ENCODE data around the gene LRFN2.

The LRFN2 gene

DNA sequence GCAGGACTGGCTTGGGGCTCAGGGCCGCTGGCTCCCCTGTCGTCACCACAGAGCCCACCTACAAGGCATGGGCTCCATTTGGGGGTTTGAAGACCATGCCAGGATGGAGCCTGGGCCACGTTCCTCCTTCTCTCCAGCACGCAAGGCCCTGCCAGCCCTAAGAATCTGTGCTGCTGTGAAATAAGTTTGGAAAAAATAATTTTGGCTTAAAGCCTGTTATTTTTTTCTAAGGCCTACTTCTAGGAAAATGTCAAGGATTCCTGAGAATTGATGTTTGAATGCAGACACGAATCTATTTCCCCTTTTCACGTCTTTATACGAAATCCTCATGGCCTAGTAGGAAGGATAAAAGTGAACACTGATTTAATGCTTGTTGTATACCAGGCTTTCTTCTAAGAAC, 107.5 kb downstream of the LRFN2 start:
- H3K27me3 Mint-ChIP-seq = peaks cover 10% of the 10 kb centered on the region

DNA sequence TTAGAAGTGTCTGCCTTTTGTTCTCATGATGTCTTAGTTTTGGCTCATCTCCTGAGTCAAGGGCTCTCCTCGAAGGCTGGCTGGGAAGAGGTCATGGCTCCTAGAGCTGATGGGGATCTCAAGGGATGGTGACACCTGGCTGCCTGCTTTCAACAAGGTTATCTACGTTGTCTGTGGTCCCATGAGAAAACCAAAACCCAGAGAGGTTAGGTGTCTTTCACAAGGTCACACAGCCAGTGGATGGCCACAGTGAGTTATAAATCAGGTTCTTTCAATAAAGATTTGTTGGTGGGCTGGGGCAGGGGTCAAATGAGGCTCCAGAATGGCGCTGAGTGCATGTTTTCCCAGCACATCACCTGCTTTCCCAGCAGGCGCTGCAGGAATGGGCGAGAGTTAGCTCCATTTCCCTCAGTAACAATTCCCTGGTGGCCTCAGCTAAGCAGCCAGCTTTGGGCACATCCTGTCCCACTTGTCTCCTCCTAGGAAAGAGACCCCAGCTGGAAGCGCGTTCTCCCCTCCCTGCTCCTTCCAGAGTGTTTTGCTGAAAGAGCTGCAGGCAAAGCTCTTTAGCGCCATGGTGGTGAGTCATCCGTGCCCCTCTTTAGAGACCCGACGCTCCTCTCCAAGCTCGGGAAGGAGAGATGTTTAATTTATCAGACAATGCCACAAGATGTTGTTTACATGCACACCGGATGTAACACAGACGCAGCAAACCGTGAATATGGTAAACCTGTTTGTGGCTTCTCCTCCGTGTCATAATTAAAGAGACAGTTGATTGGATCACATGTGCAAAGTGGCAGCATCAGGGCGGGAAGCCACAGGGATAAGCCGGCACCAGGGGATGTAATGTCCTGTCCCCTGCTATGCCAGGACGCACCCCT, 109.7 kb downstream of the LRFN2 start:
- no peak overlapping the region for H3K27ac Mint-ChIP-seq
- peaks cover 4% of the 10 kb centered on the region for H3K4me1 Mint-ChIP-seq
- no peak overlapping the region for H3K4me3 Mint-ChIP-seq
- no peaks in the 10 kb centered on the region for H3K9me3 Mint-ChIP-seq
- DNase-seq (ENCODE audit: low spot score in 2 of 2) (no peak), ATAC-seq (ENCODE audit: low read depth) (no peak)
- no peaks in the 10 kb centered on the region for H3K36me3 Mint-ChIP-seq
- H3K27me3 Mint-ChIP-seq = peaks cover 12% of the 10 kb centered on the region

More for the DNA sequence above, 107.5 kb downstream of the LRFN2 start:
- Mint-ChIP-seq H3K4me3 (no peak overlapping the region), H3K27ac (no peak overlapping the region), H3K36me3 (no peaks in the 10 kb centered on the region), H3K4me1 (peaks cover 4% of the 10 kb centered on the region), H3K9me3 (no peaks in the 10 kb centered on the region)
- DNase-seq (ENCODE audit: low spot score in 2 of 2) (no peak), ATAC-seq (ENCODE audit: low read depth) (no peak)

DNA sequence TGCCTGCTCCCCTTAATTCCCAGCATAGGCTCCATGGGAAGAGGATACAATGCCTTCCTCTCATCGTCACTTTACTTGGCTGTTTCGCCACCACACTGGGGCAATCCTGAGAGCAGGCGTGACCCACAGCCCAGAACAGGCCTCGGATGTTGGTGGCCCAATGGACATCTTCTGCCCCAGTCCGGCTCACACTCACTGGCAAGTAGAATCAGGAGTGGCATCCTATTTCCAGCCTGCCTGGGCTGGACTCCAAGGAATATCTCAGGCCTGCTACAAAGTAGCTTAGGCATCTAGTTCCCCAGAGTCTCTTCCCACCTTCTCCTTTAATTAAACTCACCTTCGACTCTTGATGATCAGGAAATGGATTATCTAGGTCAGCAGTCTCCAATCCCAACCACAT, 110.5 kb downstream of the LRFN2 start:
- peaks cover 4% of the 10 kb centered on the region for H3K4me1 Mint-ChIP-seq
- H3K36me3 Mint-ChIP-seq = no peaks in the 10 kb centered on the region
- DNase-seq (ENCODE audit: low spot score in 2 of 2) (no peak), ATAC-seq (ENCODE audit: low read depth) (no peak)
- H3K27ac Mint-ChIP-seq = no peak overlapping the region
- H3K4me3 Mint-ChIP-seq = no peak overlapping the region
- H3K27me3 Mint-ChIP-seq = peaks cover 12% of the 10 kb centered on the region
- no peaks in the 10 kb centered on the region for H3K9me3 Mint-ChIP-seq

DNA sequence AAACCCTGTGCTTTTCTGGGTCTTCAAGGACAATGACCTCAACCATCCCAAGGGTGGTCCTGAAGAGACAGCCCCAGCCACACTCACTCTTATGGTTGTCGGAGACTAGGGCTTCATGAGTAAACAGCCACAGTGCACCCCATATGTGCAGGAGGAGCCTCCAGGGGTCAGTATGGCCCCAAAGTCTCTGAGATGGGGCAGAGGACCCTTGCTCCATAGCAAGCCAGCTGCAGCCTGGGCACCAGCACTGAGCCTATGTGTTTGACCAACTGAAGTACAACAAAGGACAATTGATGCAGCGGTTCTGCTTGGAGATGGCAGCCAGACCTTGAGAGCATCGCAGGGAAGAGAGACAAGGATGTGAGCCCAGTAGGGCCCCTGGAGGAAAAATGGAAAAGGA, 112.2 kb downstream of the LRFN2 start:
- Mint-ChIP-seq H3K9me3 (no peaks in the 10 kb centered on the region), H3K36me3 (no peaks in the 10 kb centered on the region), H3K27me3 (peaks cover 12% of the 10 kb centered on the region), H3K4me3 (no peak overlapping the region), H3K27ac (no peak overlapping the region), H3K4me1 (peaks cover 4% of the 10 kb centered on the region)
- no peak for ATAC-seq (ENCODE audit: low read depth)
- no peak for DNase-seq (ENCODE audit: low spot score in 2 of 2)

DNA sequence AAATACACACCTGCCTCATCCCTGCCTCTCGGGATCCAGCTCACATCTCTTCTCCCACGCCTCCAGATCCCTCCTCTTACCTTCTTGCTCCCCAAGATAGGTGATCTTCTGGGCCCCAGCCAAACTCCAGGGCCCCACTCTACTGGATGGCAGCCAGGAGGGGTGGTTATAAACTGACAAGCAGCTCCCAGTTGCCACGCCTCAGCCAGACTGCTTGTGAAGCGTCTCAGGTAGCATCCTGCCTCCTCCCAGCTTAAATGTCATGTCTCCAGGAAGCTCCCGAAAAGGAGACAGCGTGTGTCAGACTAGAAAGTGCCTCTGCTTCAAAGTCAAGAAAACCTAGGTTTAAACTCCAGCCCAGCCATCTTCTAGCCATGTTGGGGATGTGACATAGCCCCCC, 114.1 kb downstream of the LRFN2 start:
- peaks cover 3% of the 10 kb centered on the region for H3K4me1 Mint-ChIP-seq
- ATAC-seq (ENCODE audit: low read depth) = no peak

DNA sequence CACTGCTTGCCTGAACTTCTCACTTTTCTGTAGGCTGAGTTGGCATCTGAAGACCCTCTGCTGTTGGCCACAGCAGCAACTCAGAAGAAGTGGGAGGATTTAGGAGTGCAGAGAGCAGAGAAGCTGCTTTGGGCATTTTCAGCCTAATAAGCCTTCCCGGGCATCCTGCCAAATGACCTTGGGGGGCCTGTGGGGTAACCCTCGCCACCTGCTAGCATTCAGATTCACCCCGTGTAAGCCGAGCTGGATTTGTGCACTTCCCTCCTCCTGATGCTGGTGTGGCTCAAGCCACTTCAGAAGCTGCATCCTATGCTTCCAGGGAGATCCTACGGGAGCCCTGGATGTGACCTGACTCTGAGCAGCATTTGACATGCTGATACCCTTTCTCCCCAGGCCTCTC, 114.8 kb downstream of the LRFN2 start:
- Mint-ChIP-seq H3K4me1 (no peaks in the 10 kb centered on the region), H3K27ac (no peak overlapping the region), H3K4me3 (no peak overlapping the region), H3K27me3 (peaks cover 11% of the 10 kb centered on the region), H3K36me3 (no peaks in the 10 kb centered on the region), H3K9me3 (no peaks in the 10 kb centered on the region)
- ATAC-seq (ENCODE audit: low read depth) = no peak
- DNase-seq (ENCODE audit: low spot score in 2 of 2) = no peak

More for the DNA sequence above, 114.1 kb downstream of the LRFN2 start:
- no peak for DNase-seq (ENCODE audit: low spot score in 2 of 2)
- Mint-ChIP-seq H3K27ac (no peak overlapping the region), H3K9me3 (no peaks in the 10 kb centered on the region), H3K4me3 (no peak overlapping the region), H3K27me3 (peaks cover 12% of the 10 kb centered on the region), H3K36me3 (no peaks in the 10 kb centered on the region)

DNA sequence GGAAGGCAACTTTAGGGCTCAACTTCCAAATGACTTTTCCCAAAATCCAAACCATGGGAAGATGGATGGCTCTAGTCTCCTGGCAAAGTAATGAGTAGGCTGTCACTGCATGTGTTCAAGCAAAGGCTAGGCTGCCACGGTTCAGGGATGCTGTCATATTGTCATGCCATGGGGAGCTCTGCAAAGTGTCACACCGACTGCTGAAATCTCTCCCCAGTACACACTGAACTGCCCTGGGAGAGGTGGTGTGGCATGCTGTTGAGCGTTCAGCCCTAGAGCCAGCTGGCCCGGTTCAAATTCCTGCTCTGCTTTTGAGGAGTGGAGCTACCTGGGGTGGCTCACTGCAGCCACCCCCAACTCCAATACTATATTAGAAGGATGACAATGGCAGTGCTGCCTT, 115.9 kb downstream of the LRFN2 start:
- Mint-ChIP-seq H3K4me3 (no peak overlapping the region), H3K9me3 (no peaks in the 10 kb centered on the region), H3K4me1 (no peaks in the 10 kb centered on the region), H3K27ac (no peak overlapping the region), H3K27me3 (peaks cover 11% of the 10 kb centered on the region), H3K36me3 (no peaks in the 10 kb centered on the region)
- no peak for ATAC-seq (ENCODE audit: low read depth)
- DNase-seq (ENCODE audit: low spot score in 2 of 2) = no peak

DNA sequence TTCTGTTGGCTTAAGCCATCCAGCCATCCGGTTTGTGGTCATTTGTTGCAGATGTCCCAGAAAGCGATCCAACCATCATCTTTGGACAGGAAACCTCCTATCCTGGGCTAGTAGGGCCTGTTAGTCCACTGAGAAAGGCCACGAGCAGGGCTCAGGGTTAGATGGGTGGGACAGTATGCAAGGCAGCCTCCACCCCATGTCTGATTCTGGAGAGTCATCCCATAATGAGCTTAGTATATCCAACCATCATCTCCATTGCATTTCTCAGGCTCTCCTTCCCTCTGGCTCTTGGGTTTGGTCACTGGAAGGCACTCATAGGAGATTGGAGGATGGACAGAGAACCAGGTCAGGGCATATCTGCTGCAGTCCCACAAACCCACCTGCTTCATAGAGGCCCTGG, 117.8 kb downstream of the LRFN2 start:
- Mint-ChIP-seq H3K36me3 (no peaks in the 10 kb centered on the region), H3K4me3 (no peak overlapping the region)
- no peak for DNase-seq (ENCODE audit: low spot score in 2 of 2)

DNA sequence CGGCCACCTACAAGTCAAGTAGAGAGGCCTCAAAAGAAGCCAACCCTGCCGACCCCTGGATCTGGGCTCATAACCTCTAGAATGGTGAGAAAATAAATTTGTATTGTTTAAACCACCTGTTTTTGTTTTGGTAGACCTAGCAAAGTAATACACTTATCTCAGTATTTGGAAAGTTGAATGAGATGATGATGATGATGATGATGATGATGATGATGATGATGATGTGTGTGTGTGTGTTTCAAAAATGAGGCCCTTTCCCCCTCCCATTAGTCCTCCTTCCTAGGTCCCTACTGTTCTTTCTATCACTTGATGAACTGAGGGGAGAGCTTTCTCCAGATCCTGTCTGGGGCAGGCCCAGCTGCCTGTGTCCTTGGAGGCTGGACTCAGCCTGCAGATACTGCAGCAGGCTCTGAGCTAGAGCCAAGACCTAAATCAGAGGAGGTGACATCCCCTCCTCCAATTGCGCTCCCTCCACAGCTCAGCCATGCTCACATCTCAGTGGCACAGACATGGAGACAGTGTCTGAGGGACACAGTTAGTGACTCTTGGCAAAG, 120.1 kb downstream of the LRFN2 start:
- Mint-ChIP-seq H3K4me1 (no peaks in the 10 kb centered on the region), H3K9me3 (no peaks in the 10 kb centered on the region), H3K27me3 (peaks cover 4% of the 10 kb centered on the region), H3K27ac (no peak overlapping the region), H3K36me3 (no peaks in the 10 kb centered on the region), H3K4me3 (no peak overlapping the region)
- ATAC-seq (ENCODE audit: low read depth) = no peak
- DNase-seq (ENCODE audit: low spot score in 2 of 2) = no peak

More for the DNA sequence above, 117.8 kb downstream of the LRFN2 start:
- peaks cover 9% of the 10 kb centered on the region for H3K27me3 Mint-ChIP-seq
- no peaks in the 10 kb centered on the region for H3K4me1 Mint-ChIP-seq
- ATAC-seq (ENCODE audit: low read depth) = no peak
- no peaks in the 10 kb centered on the region for H3K9me3 Mint-ChIP-seq
- H3K27ac Mint-ChIP-seq = no peak overlapping the region

DNA sequence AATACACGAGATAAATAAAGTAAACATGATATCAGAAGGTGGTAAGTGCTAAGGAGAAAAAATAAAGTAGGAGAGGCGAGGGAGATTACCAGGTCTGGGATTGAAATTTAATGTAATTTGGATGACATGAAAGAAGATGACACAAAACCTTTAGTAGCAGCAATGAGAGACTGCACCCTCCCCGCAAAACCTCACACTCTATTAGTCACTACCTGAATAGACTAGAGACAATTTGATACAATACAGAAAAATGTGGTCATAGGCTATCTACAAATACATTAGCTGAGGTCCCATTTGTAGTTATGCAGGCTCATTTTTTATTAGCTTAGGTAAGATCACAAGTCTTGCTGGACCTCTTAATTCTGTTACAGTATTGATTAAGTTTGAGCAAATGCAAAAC, 125.5 kb downstream of the LRFN2 start:
- H3K9me3 Mint-ChIP-seq = no peaks in the 10 kb centered on the region
- no peaks in the 10 kb centered on the region for H3K4me1 Mint-ChIP-seq
- H3K4me3 Mint-ChIP-seq = no peak overlapping the region
- no peak overlapping the region for H3K27ac Mint-ChIP-seq
- peaks cover 4% of the 10 kb centered on the region for H3K27me3 Mint-ChIP-seq
- no peak for ATAC-seq (ENCODE audit: low read depth)
- H3K36me3 Mint-ChIP-seq = no peaks in the 10 kb centered on the region
- no peak for DNase-seq (ENCODE audit: low spot score in 2 of 2)

DNA sequence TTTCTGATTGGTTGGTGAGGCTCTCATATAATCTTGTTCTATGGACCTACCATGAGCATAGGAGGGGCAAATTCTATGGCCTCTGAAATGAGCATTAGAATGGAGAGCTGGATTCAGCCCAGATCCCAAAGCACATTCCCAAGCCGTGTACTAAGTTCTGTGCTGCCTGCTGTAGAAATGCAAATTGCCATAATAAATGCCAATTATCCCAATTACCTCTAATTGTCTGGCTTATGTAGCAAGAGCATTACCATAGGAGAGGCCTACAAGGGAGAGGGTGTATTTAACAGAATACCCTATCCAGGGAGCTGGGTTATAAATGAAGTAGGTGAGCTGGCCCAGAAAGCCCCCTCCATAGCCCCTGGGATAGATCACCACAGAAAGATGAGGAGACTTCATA, 126.8 kb downstream of the LRFN2 start:
- Mint-ChIP-seq H3K4me3 (no peak overlapping the region), H3K4me1 (no peaks in the 10 kb centered on the region), H3K27me3 (peaks cover 4% of the 10 kb centered on the region), H3K36me3 (no peaks in the 10 kb centered on the region), H3K9me3 (no peaks in the 10 kb centered on the region), H3K27ac (no peak overlapping the region)
- ATAC-seq (ENCODE audit: low read depth) = no peak
- no peak for DNase-seq (ENCODE audit: low spot score in 2 of 2)

DNA sequence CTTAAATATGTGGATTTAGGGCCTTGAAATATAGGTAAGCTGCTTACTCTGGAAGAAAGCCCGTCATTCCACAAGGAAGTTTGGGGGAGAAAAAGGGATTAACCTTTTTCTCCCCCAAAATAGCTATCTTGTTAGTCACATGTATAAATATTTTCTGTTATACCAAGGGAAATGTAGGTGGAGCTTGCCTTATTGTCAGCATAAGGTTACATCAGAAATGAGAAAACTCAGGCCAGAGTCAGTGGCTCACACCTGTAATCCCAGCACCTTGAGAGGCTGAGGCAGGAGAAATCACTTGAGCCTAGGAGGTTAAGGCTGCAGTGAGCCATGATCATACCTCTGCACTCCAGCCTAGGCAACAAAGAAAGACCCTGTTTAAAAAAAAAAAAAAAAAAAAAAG, 129.9 kb downstream of the LRFN2 start:
- no peak for DNase-seq (ENCODE audit: low spot score in 2 of 2)
- Mint-ChIP-seq H3K36me3 (no peaks in the 10 kb centered on the region), H3K27me3 (peaks cover 5% of the 10 kb centered on the region), H3K27ac (no peak overlapping the region), H3K9me3 (no peaks in the 10 kb centered on the region), H3K4me1 (no peaks in the 10 kb centered on the region), H3K4me3 (no peak overlapping the region)
- ATAC-seq (ENCODE audit: low read depth) = no peak

DNA sequence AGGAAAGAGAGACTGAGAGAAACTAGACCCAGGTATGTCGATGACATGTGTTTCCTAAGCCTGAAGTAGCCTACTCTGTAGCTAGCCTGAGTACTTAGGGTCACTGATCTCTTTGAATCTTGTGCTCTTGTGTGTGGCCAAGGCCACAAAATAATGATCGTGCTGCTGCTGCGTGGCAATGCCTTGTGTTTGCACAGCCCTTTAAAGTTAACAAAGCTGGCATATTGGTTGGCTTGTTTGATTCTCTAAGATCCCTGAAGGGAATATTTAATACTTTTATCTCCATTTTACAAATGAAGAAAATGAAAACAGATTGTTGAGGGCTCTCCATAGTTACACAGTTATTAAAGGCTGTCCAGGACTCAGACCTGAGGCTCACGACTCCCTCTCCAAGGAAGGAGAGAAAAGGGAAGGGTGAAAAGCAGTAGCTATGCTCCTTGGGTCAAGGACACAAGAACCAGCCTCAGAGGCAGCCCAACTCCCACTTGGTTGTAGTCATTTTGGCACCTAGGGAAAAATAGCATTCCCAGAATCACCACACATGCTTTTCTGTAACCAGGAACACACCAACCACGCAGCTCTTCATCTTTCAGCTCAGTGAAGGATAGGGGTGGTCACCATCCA, 130.7 kb downstream of the LRFN2 start:
- H3K27ac Mint-ChIP-seq = no peak overlapping the region
- H3K9me3 Mint-ChIP-seq = no peaks in the 10 kb centered on the region
- ATAC-seq (ENCODE audit: low read depth) (no peak), DNase-seq (ENCODE audit: low spot score in 2 of 2) (no peak)
- no peak overlapping the region for H3K4me3 Mint-ChIP-seq
- H3K27me3 Mint-ChIP-seq = peaks cover 5% of the 10 kb centered on the region
- H3K36me3 Mint-ChIP-seq = no peaks in the 10 kb centered on the region
- H3K4me1 Mint-ChIP-seq = no peaks in the 10 kb centered on the region

DNA sequence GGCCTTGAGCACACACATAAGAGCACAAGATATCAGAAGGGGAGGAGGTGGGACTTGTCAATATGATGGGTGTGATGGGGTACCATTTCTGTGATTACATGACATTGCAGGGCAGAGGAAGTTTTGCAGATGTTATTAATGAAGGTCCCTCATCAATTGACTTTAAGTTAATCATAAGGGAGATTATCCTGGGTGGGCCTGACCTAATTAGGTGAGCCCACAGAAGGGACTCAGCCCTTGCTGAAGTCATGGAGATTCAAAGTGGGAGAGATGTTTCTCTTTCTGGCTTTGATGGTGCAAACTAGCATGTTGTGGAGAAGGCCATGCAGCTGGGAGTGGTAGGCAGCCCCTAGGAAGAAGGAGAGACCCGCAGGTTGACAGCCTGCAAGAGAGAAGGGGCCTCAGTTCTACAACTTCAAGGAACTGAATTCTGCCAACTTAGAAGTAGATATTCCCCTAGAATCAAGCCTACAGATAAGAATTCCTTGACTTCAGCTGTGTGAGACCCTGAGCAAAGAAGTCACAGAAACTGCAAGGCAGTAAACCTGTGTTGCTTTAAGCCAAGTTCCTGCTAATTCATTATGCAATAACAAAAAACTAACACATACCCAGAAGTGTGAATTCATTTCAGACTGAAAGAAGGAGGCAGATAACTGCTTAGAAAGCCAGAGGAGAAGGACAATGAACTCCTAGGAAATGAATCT, 131.3 kb downstream of the LRFN2 start:
- H3K36me3 Mint-ChIP-seq = no peaks in the 10 kb centered on the region
- H3K4me3 Mint-ChIP-seq = no peak overlapping the region
- no peaks in the 10 kb centered on the region for H3K4me1 Mint-ChIP-seq
- no peaks in the 10 kb centered on the region for H3K9me3 Mint-ChIP-seq
- ATAC-seq (ENCODE audit: low read depth) (no peak), DNase-seq (ENCODE audit: low spot score in 2 of 2) (no peak)
- H3K27me3 Mint-ChIP-seq = peaks cover 5% of the 10 kb centered on the region
- H3K27ac Mint-ChIP-seq = no peak overlapping the region

All from memory B cell (primary cell).